GM10847 (cell line): ENCODE measurements around the gene CTU2.

ENCODE experiments used
- POLR2A ChIP-seq: IDR thresholded peaks from 2 replicates; pipeline ENCODE4 v1.6.1; 2011; ENCODE audit not compliant: insufficient read length; ENCODE audit errors: extremely low read depth

The CTU2 gene

GRCh38 chr16:88706229-88706964, at the start of gene CTU2, which contains the start of gene RNF166:
CTU2 (plus strand) TSS chr16:88706503; CDS start chr16:88706531, 28 bp downstream.
RNF166 (minus strand) TSS chr16:88706408; CDS start chr16:88706325, 83 bp downstream.
- peak; percentile 50 for TF ChIP-seq POLR2A

GRCh38 chr16:88657371-88657770, 48.9 kb upstream of the CTU2 start:
- TF ChIP-seq POLR2A = no peak

GRCh38 chr16:88658714-88659113, 47.6 kb upstream of the CTU2 start:
- no peak for TF ChIP-seq POLR2A

GRCh38 chr16:88659160-88659559, 47.1 kb upstream of the CTU2 start:
- TF ChIP-seq POLR2A = no peak

GRCh38 chr16:88661468-88661867, 44.8 kb upstream of the CTU2 start:
- no peak for TF ChIP-seq POLR2A

GRCh38 chr16:88662222-88662842, 44.0 kb upstream of the CTU2 start:
- no peak for TF ChIP-seq POLR2A

- TF ChIP-seq POLR2A = peak; percentile 87
Measured at GRCh38 chr16:88662843-88663606, 43.3 kb upstream of the CTU2 start, which contains the start of gene MVD. MVD (minus strand) TSS chr16:88663091; CDS start chr16:88663080, 11 bp downstream.

- no peak for TF ChIP-seq POLR2A
Measured at GRCh38 chr16:88665148-88665547, 41.2 kb upstream of the CTU2 start.

- TF ChIP-seq POLR2A = no peak
Measured at GRCh38 chr16:88665570-88665969, 40.7 kb upstream of the CTU2 start.

- TF ChIP-seq POLR2A = no peak
Measured at GRCh38 chr16:88667461-88667860, 38.8 kb upstream of the CTU2 start.

- TF ChIP-seq POLR2A = no peak
Measured at GRCh38 chr16:88669980-88670379, 36.3 kb upstream of the CTU2 start.

- no peak for TF ChIP-seq POLR2A
Measured at GRCh38 chr16:88671806-88672205, 34.5 kb upstream of the CTU2 start.

GRCh38 chr16:88672776-88673175, 33.5 kb upstream of the CTU2 start:
- no peak for TF ChIP-seq POLR2A

- TF ChIP-seq POLR2A = no peak
Measured at GRCh38 chr16:88673716-88674379, 32.5 kb upstream of the CTU2 start.
